K562 (cell line): ENCODE results near the gene UNC119B. TPM values are rescaled to one million over a fixed set of nuclear protein-coding genes. Genes with fewer than 3 reads are reported as not detected.

Experiments used
- ATAC-seq: fragments of 200-7000 bp; cut with Tn5 transposase; 3 replicates; pipeline ENCODE4 v1.9.1; 2020; ENCODE audit warnings: moderate library complexity
- BruUV-seq: library from RNA; stranded (reverse); fragments of 400-500 nt; replicated peaks from 2 replicates; lab custom pipeline; 2021; lab: Mats Ljungman, UMichigan
- CTCF ChIA-PET: fragments of 300-600 bp; formaldehyde crosslinking; extraction: SDS; loops from one replicate; lab custom pipeline; 2021; ENCODE audit warnings: low intra/inter-chr PET ratio; lab: Yijun Ruan, JAX
- POLR2A ChIA-PET: fragments of 300-600, 350-650 bp; sonication (Branson Sonifier 250); formaldehyde crosslinking; extraction: SDS; loops from one replicate; lab custom pipeline; 2021; ENCODE audit warnings: antibody characterized with exemption, inconsistent platforms; lab: Yijun Ruan, JAX
- DNase-seq, 4 experiments: peaks; one replicate each; pipeline versions ENCODE4 v3.0.0 to v3.0.0-alpha.2; 2011 to 2018; ENCODE audit warnings: low spot score in 3 of 4, mixed read lengths in 3 of 4; ENCODE audit errors: extremely low read depth in 1 of 4
- FAIRE-seq: peaks from 2 replicates; lab custom pipeline; 2011; peaks lifted over from hg19 to GRCh38; lab: Jason Lieb, UNC
- H2AFZ ChIP-seq: 2 replicates; pipeline ENCODE4 v1.6.0; 2011; ENCODE audit warnings: low read depth, low read length, control low read depth, inconsistent platforms
- H3K27ac ChIP-seq: fragments of 200-600 bp; 3 replicates; pipeline ENCODE4 v1.8.0; 2011; ENCODE audit warnings: low read depth, mild to moderate bottlenecking, control low read depth, inconsistent platforms, low read length, moderate library complexity, mixed read lengths; ENCODE audit errors: extremely low read depth
- H3K27me3 ChIP-seq, 2 experiments: fragments of 300-600 bp in 1 of 2; 2 replicates in 1 of 2; 3 replicates in 1 of 2; pipeline versions ENCODE4 v1.6.0 to v1.8.0; 2011; ENCODE audit warnings: inconsistent platforms in 2 of 2, low read length in 2 of 2, mild to moderate bottlenecking in 1 of 2, mixed read lengths in 1 of 2, moderate library complexity in 1 of 2; ENCODE audit not compliant: control insufficient read depth in 2 of 2, insufficient read depth in 2 of 2
- H3K36me3 ChIP-seq: fragments of 300-600 bp; 3 replicates; pipeline ENCODE4 v1.8.0; 2011; ENCODE audit warnings: mild to moderate bottlenecking, low read length, inconsistent platforms; ENCODE audit not compliant: control insufficient read depth, insufficient read depth
- H3K4me1 ChIP-seq, 2 experiments: fragments of 200-600 bp in 1 of 2; replicated peaks in 1 of 2; 2 replicates in 1 of 2; 3 replicates in 1 of 2; pipeline versions ENCODE4 v1.5.1 to v1.8.0; 2011; ENCODE audit warnings: inconsistent platforms in 2 of 2, low read length in 2 of 2, mild to moderate bottlenecking in 1 of 2, mixed read lengths in 1 of 2, moderate library complexity in 1 of 2; ENCODE audit not compliant: control insufficient read depth in 2 of 2, insufficient read depth in 2 of 2
- H3K4me2 ChIP-seq: 2 replicates; pipeline ENCODE4 v1.6.1; 2011; ENCODE audit warnings: low read length, control low read depth, inconsistent platforms, mixed read lengths; ENCODE audit not compliant: insufficient read depth
- H3K4me3 ChIP-seq: fragments of 200-600 bp; sonication (generic), shearing (Covaris generic); 2 replicates; pipeline ENCODE4 v1.5.1; 2016; ENCODE audit warnings: control low read depth, inconsistent platforms
- H3K79me2 ChIP-seq: fragments of 200-600 bp; 3 replicates; pipeline ENCODE4 v1.8.0; 2011; ENCODE audit warnings: low read length, inconsistent platforms; ENCODE audit not compliant: control insufficient read depth, insufficient read depth
- H3K9ac ChIP-seq, 2 experiments: 2 replicates each; pipeline versions ENCODE4 v1.6.0 to v1.6.1; 2011; ENCODE audit warnings: low read depth in 2 of 2, low read length in 2 of 2, control low read depth in 1 of 2, inconsistent platforms in 1 of 2, mild to moderate bottlenecking in 1 of 2, mixed read lengths in 1 of 2; ENCODE audit not compliant: insufficient read depth in 1 of 2
- H3K9me1 ChIP-seq: one replicate; pipeline ENCODE4 v1.6.0; 2011; ENCODE audit warnings: inconsistent platforms, mild to moderate bottlenecking, low read length, moderate library complexity; ENCODE audit not compliant: control insufficient read depth, insufficient read depth
- H3K9me3 ChIP-seq: replicated peaks from 2 replicates; pipeline ENCODE4 v1.5.1; 2011; ENCODE audit warnings: low read depth, low read length, inconsistent platforms; ENCODE audit not compliant: control insufficient read depth, insufficient read depth
- H4K20me1 ChIP-seq: replicated peaks from 2 replicates; pipeline ENCODE4 v1.6.1; 2011; ENCODE audit warnings: low read length, inconsistent platforms, mixed read lengths; ENCODE audit not compliant: control insufficient read depth, insufficient read depth
- ADNP ChIP-seq: fragments of 200-800 bp; sonication (Bioruptor generic); IDR thresholded peaks from 2 replicates; pipeline ENCODE4 v1.6.1; 2016; ENCODE audit warnings: missing genetic modification characterization, missing compliant biosample characterization
- ATF7 ChIP-seq: fragments of 450-650 bp; IDR thresholded peaks from 2 replicates; pipeline ENCODE4 v1.7.1; 2014; ENCODE audit warnings: mild to moderate bottlenecking, moderate library complexity
- BCOR ChIP-seq: fragments of 450-650 bp; IDR thresholded peaks from 2 replicates; pipeline ENCODE4 v1.6.1; 2016
- COPS2 ChIP-seq: fragments of 450-650 bp; conservative IDR thresholded peaks from 2 replicates; pipeline ENCODE4 v1.6.1; 2016; ENCODE audit warnings: mild to moderate bottlenecking, moderate library complexity
- CXXC5 ChIP-seq: fragments of 250-450 bp; sonication (Bioruptor Pico); IDR thresholded peaks from 2 replicates; pipeline ENCODE4 v1.8.0; 2022; ENCODE audit warnings: inconsistent platforms, mild to moderate bottlenecking, moderate library complexity
- E2F4 ChIP-seq: sonication (generic); formaldehyde crosslinking; IDR thresholded peaks from 2 replicates; pipeline ENCODE4 v1.8.0; 2022; ENCODE audit warnings: mild to moderate bottlenecking, low read depth, missing genetic modification reagents
- HNRNPUL1 ChIP-seq: fragments of 200-400 bp; formaldehyde crosslinking; IDR thresholded peaks from 2 replicates; pipeline ENCODE4 v1.6.1; 2017; ENCODE audit warnings: low read length
- KDM5B ChIP-seq: fragments of 200-600 bp; sonication (generic); IDR thresholded peaks from 2 replicates; pipeline ENCODE4 v1.6.1; 2012; ENCODE audit warnings: low read depth, mild to moderate bottlenecking, moderate library complexity, low read length, control low read depth, inconsistent platforms; ENCODE audit not compliant: insufficient replicate concordance
- KHSRP ChIP-seq: fragments of 450-650 bp; IDR thresholded peaks from 2 replicates; pipeline ENCODE4 v1.6.1; 2017
- NR0B1 ChIP-seq: fragments of 450-650 bp; IDR thresholded peaks from one replicate; pipeline ENCODE4 v1.6.1; 2018; ENCODE audit warnings: mild to moderate bottlenecking, moderate library complexity; ENCODE audit not compliant: partially characterized antibody
- STAT5A ChIP-seq: IDR thresholded peaks from 2 replicates; pipeline ENCODE4 v1.6.1; 2012; ENCODE audit warnings: low read length, inconsistent platforms, borderline replicate concordance
- TBL1XR1 ChIP-seq, 2 experiments: IDR thresholded peaks; 2 replicates each; pipeline ENCODE4 v1.6.1; 2012; ENCODE audit warnings: improper control_type of control experiment in 2 of 2, low read length in 2 of 2, mild to moderate bottlenecking in 1 of 2
- TRIM24 ChIP-seq, 2 experiments: fragments of 450-650 bp; IDR thresholded peaks; 2 replicates each; pipeline ENCODE4 v1.6.1; 2016
- TRIM25 ChIP-seq: fragments of 450-650 bp; IDR thresholded peaks from 2 replicates; pipeline ENCODE4 v1.7.0; 2016; ENCODE audit warnings: borderline replicate concordance
- ZBTB33 ChIP-seq: sonication (generic); formaldehyde crosslinking; IDR thresholded peaks from 2 replicates; pipeline ENCODE4 v1.8.1; 2023; ENCODE audit warnings: mild to moderate bottlenecking, missing genetic modification reagents
- ZNF121 ChIP-seq: sonication (generic); formaldehyde crosslinking; conservative IDR thresholded peaks from 2 replicates; pipeline ENCODE4 v1.8.0; 2022; ENCODE audit warnings: missing genetic modification reagents
- WGBS: fragments of 100-300 bp; shearing (Covaris generic); methylation state at CpG from one replicate; pipeline ENCODE4 v1.1.6; 2016; ENCODE audit warnings: low coverage, mixed read lengths; ENCODE audit not compliant: insufficient coverage; ENCODE audit errors: missing lambda C conversion rate; 5-methylcytosine and 5-hydroxymethylcytosine counted together
- in situ Hi-C: fragments of 300-500 bp; cut with MboI; formaldehyde crosslinking; loops from 4 replicates; pipeline ENCODE4 v1.15.0; 2018; ENCODE audit warnings: inconsistent platforms, mixed read lengths
- intact Hi-C: fragments of 100-400 bp; cut with micrococcal nuclease; formaldehyde crosslinking; loops from 2 replicates; pipeline ENCODE4 v1.14.2; 2022
- polyA plus RNA-seq, 8 experiments: library from polyadenylated mRNA; depleted of rRNA in 4 of 8; stranded (reverse) in 5 of 8; unstranded in 3 of 8; fragments of >200 nt; fragmentation: Nextera tagmentation in 2 of 8; fragmentation: Illumina TruSeq in 1 of 8; extraction: Ambion mirVana in 2 of 8; extraction: Trizol in 1 of 8; gene quantifications; 2 replicates each; pipeline versions ENCODE4 v1.2.1 to v1.2.3, GENCODE V29; 2011 to 2014; ENCODE audit warnings: inconsistent platforms in 1 of 8, missing spikeins in 1 of 8
- total RNA-seq, 7 experiments: library from RNA; depleted of rRNA in 6 of 7; stranded (reverse); fragments of >200 nt in 6 of 7; fragmentation: Illumina TruSeq in 2 of 7; extraction: Trizol in 2 of 7; gene quantifications; 2 replicates each; pipeline versions ENCODE4 v1.2.1 to v1.2.3, GENCODE V29; 2011 to 2021; ENCODE audit warnings: low replicate concordance in 1 of 7

UNC119B gene
- total and polyA plus RNA-seq, 9 of the 15 experiments (the other 6 are each of a cell fraction or from before 2014, with no cell fraction given): 4.0 to 34.5 (median 15.1) TPM

GRCh38 chr12:120749256-120749655 lies 39.0 kb downstream of the UNC119B start (continued):
- TF ChIP-seq TRIM25 (no peak), STAT5A (no peak), NR0B1 (no peak)

GRCh38 chr12:120750806-120751205 lies 40.5 kb downstream of the UNC119B start:
- ATAC-seq: no peak
- TF ChIP-seq HNRNPUL1 (no peak), ZNF121 (CRISPR knock-in tag) (peak; percentile 61), TRIM24 (IDR thresholded peaks at IDR 0.05) (no peak), ATF7 (no peak), ADNP (tag) (no peak), E2F4 (no peak), KHSRP (no peak), ZBTB33 (CRISPR knock-in tag) (peak; percentile 67), CXXC5 (CRISPR knock-in tag) (no peak), BCOR (peak; percentile 41; the same call in 1 of the 2 replicates), COPS2 (no peak), KDM5B (no peak), TBL1XR1 (IDR thresholded peaks at IDR 0.05; ENCODE audit: low read length in 2 of 2) (no peak)

More at GRCh38 chr12:120750806-120751205, 40.5 kb downstream of the UNC119B start:
- Histone ChIP-seq H3K9ac (no peak overlapping the region), H4K20me1 (no peaks in the 10 kb centered on the region), H3K27me3 (no peaks in the 10 kb centered on the region), H3K4me3 (no peak overlapping the region), H3K27ac (no peak overlapping the region), H3K79me2 (no peaks in the 10 kb centered on the region), H2AFZ (no peak overlapping the region), H3K4me2 (no peak overlapping the region), H3K9me3 (no peaks in the 10 kb centered on the region), H3K36me3 (no peaks in the 10 kb centered on the region), H3K9me1 (no peaks in the 10 kb centered on the region), H3K4me1 (peaks cover 3 to 5% of the 10 kb centered on the region in 2 experiments; a peak in 2 of 5 replicates)
- intact Hi-C loops (loop anchor here (2.0 kb wide), 1 partner anchor 220 kb away; no protein-coding TSS in a partner anchor), in situ Hi-C loops (no loop called here)
- peak in 1 of 4 experiments; percentile 17 for DNase-seq
- ChIA-PET CTCF (interaction anchor here (0.6 kb wide), 1 partner anchor 104 kb away, joined by 6 read pairs; no protein-coding TSS in a partner anchor), POLR2A (interaction anchor here (0.7 to 0.9 kb wide), 5 partner anchors 10 to 267 kb away, joined by 3 to 4 read pairs (median 3); no protein-coding TSS in a partner anchor)
- 62% methylated on average over 5 of the region's 5 CpGs for WGBS
- FAIRE-seq: no peak
- BruUV-seq: no TSS peak
